Left forelimb (tissue), 1 donor: ENCODE results near the gene FRYL.

Experiments used
- DNase-seq: peaks from one replicate; pipeline ENCODE4 v3.0.0-alpha.2; 2018; ENCODE audit warnings: low spot score

The FRYL gene

GRCh38 chr4:48620093-48620492 is 160.0 kb downstream of the FRYL start:
- DNase-seq: no peak

- no peak for DNase-seq
These were observed 175.6 kb downstream of the FRYL start for GRCh38 chr4:48604527-48604926.

- no peak for DNase-seq
These were observed 176.0 kb downstream of the FRYL start for GRCh38 chr4:48604041-48604440.

GRCh38 chr4:48603366-48604003 is 176.6 kb downstream of the FRYL start:
- DNase-seq: no peak

GRCh38 chr4:48602763-48603162 is 177.3 kb downstream of the FRYL start:
- no peak for DNase-seq

- no peak for DNase-seq
These were observed 177.9 kb downstream of the FRYL start for GRCh38 chr4:48602222-48602621.

GRCh38 chr4:48596336-48596735 is 183.7 kb downstream of the FRYL start:
- no peak for DNase-seq

GRCh38 chr4:48594180-48594579 is 185.9 kb downstream of the FRYL start:
- no peak for DNase-seq

GRCh38 chr4:48591372-48591771 is 188.7 kb downstream of the FRYL start:
- DNase-seq: no peak

GRCh38 chr4:48590884-48591283 is 189.2 kb downstream of the FRYL start:
- DNase-seq: no peak

- no peak for DNase-seq
These were observed 191.0 kb downstream of the FRYL start for GRCh38 chr4:48589098-48589445.

- no peak for DNase-seq
These were observed 191.6 kb downstream of the FRYL start for GRCh38 chr4:48588230-48589097.

- no peak for DNase-seq
These were observed 194.7 kb downstream of the FRYL start for GRCh38 chr4:48585401-48585800.

GRCh38 chr4:48578132-48578968 is 201.7 kb downstream of the FRYL start:
- DNase-seq: no peak

GRCh38 chr4:48575964-48576363 is 204.1 kb downstream of the FRYL start:
- no peak for DNase-seq

- no peak for DNase-seq
These were observed 208.6 kb downstream of the FRYL start for GRCh38 chr4:48571471-48571870.

GRCh38 chr4:48570646-48571220 is 209.3 kb downstream of the FRYL start:
- DNase-seq: no peak

GRCh38 chr4:48566034-48566384 is 214.1 kb downstream of the FRYL start:
- no peak for DNase-seq

- DNase-seq: no peak
These were observed 214.6 kb downstream of the FRYL start for GRCh38 chr4:48565362-48566033.

GRCh38 chr4:48564151-48564550 is 215.9 kb downstream of the FRYL start:
- DNase-seq: no peak

- DNase-seq: no peak
These were observed 221.3 kb downstream of the FRYL start for GRCh38 chr4:48558819-48559218.

GRCh38 chr4:48558026-48558425 is 222.1 kb downstream of the FRYL start:
- no peak for DNase-seq
